ENCODE data around the gene KCNJ18.
"Not testable (repeated sequence)": the region's sequence is repeated elsewhere in the genome, so short reads cannot be mapped to it uniquely, and the experiment has no call there.

The KCNJ18 gene

GRCh38 chr17:21705021-21705601, 12.8 kb downstream of the KCNJ18 start:
- no peak for DNase-seq

- not testable (repeated sequence) for DNase-seq
Measured at GRCh38 chr17:21705746-21706145, 13.4 kb downstream of the KCNJ18 start.

- DNase-seq, result not testable (repeated sequence)
Measured at GRCh38 chr17:21706546-21706945, 14.2 kb downstream of the KCNJ18 start.

- not testable (repeated sequence) for DNase-seq
Measured at GRCh38 chr17:21707131-21707530, 14.8 kb downstream of the KCNJ18 start.

- DNase-seq, result not testable (repeated sequence)
Measured at GRCh38 chr17:21707711-21708611, 15.6 kb downstream of the KCNJ18 start.

GRCh38 chr17:21708612-21709535, 16.6 kb downstream of the KCNJ18 start:
- not testable (repeated sequence) for DNase-seq

- not testable (repeated sequence) for DNase-seq
Measured at GRCh38 chr17:21709994-21710393, 17.7 kb downstream of the KCNJ18 start.

- not testable (repeated sequence) for DNase-seq
Measured at GRCh38 chr17:21710486-21710885, 18.2 kb downstream of the KCNJ18 start.

GRCh38 chr17:21711182-21711581, 18.9 kb downstream of the KCNJ18 start:
- DNase-seq, result no peak

GRCh38 chr17:21713020-21713419, 20.7 kb downstream of the KCNJ18 start:
- DNase-seq, result not testable (repeated sequence)

GRCh38 chr17:21713631-21714030, 21.3 kb downstream of the KCNJ18 start:
- DNase-seq, result not testable (repeated sequence)

- not testable (repeated sequence) for DNase-seq
Measured at GRCh38 chr17:21714676-21715075, 22.4 kb downstream of the KCNJ18 start.

GRCh38 chr17:21715877-21716276, 23.6 kb downstream of the KCNJ18 start:
- DNase-seq, result not testable (repeated sequence)

- DNase-seq, result not testable (repeated sequence)
Measured at GRCh38 chr17:21718971-21719370, 26.6 kb downstream of the KCNJ18 start.

- not testable (repeated sequence) for DNase-seq
Measured at GRCh38 chr17:21719511-21720226, 27.3 kb downstream of the KCNJ18 start.

GRCh38 chr17:21720566-21720965, 28.2 kb downstream of the KCNJ18 start:
- DNase-seq, result not testable (repeated sequence)

GRCh38 chr17:21722268-21722667, 29.9 kb downstream of the KCNJ18 start:
- DNase-seq, result not testable (repeated sequence)

GRCh38 chr17:21724216-21725006, 32.1 kb downstream of the KCNJ18 start:
- not testable (repeated sequence) for DNase-seq

GRCh38 chr17:21731076-21731475, 38.8 kb downstream of the KCNJ18 start:
- DNase-seq, result not testable (repeated sequence)

- not testable (repeated sequence) for DNase-seq
Measured at GRCh38 chr17:21733931-21734330, 41.6 kb downstream of the KCNJ18 start.

- not testable (repeated sequence) for DNase-seq
Measured at GRCh38 chr17:21735814-21736213, 43.5 kb downstream of the KCNJ18 start.
